Measurements from ENCODE around the gene RPS27L.

Gene RPS27L

GRCh38 chr15:63157891-63158431 is 684 bp upstream of the RPS27L start:
- Histone ChIP-seq H3K36me3 (replicated peaks) (peaks cover 17% of the 10 kb centered on the region), H3K27ac (peak overlapping the region; percentile 93), H3K4me3 (ENCODE audit: low read depth, low read length) (peak overlapping the region; percentile 90), H3K27me3 (replicated peaks) (no peaks in the 10 kb centered on the region)
- in situ Hi-C loops (cut with HindIII; ENCODE audit: low pct_ligation_motif_present, low sequenced_read_pairs) = no loop called here
- TF ChIP-seq, protein P1, sequence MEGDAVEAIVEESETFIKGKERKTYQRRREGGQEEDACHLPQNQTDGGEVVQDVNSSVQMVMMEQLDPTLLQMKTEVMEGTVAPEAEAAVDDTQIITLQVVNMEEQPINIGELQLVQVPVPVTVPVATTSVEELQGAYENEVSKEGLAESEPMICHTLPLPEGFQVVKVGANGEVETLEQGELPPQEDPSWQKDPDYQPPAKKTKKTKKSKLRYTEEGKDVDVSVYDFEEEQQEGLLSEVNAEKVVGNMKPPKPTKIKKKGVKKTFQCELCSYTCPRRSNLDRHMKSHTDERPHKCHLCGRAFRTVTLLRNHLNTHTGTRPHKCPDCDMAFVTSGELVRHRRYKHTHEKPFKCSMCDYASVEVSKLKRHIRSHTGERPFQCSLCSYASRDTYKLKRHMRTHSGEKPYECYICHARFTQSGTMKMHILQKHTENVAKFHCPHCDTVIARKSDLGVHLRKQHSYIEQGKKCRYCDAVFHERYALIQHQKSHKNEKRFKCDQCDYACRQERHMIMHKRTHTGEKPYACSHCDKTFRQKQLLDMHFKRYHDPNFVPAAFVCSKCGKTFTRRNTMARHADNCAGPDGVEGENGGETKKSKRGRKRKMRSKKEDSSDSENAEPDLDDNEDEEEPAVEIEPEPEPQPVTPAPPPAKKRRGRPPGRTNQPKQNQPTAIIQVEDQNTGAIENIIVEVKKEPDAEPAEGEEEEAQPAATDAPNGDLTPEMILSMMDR (IDR thresholded peaks at IDR 0.05; ENCODE audit: low read depth, low read length, missing control alignments) = peak; percentile 42
- DNase-seq = peak; percentile 82

DNA sequence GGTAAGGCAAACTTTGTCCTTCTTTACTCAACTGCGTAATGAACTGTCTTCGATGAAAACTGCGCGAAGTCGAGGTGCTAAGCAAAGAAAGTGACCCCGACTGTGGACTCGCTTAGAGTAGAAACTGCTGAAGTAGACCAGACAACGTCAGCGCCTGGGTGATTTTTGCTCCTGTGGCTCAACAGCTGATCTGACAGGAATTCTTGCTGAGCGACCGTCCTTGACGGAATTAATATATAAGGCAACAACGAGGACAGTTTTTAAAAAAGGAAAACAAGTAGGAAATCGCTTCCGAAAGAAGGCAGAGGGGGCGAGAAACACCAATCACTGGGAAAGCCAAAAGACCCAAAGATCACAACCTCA is 541 bp downstream of the RPS27L start:
- DNase-seq = peak; percentile 42
- Histone ChIP-seq H3K27ac (peak overlapping the region; percentile 93), H3K4me3 (ENCODE audit: low read depth, low read length) (peak overlapping the region; percentile 90), H3K36me3 (replicated peaks) (peaks cover 27% of the 10 kb centered on the region), H3K27me3 (replicated peaks) (no peaks in the 10 kb centered on the region)
- TF ChIP-seq, protein P1 (IDR thresholded peaks at IDR 0.05; ENCODE audit: low read depth, low read length, missing control alignments) = no peak
- in situ Hi-C loops (cut with HindIII; ENCODE audit: low pct_ligation_motif_present, low sequenced_read_pairs) = no loop called here

GRCh38 chr15:63156086-63156710 is 1.1 kb downstream of the RPS27L start:
- no peak for DNase-seq
- peak overlapping the region; percentile 90 for H3K4me3 ChIP-seq (ENCODE audit: low read depth, low read length)
- TF ChIP-seq, protein P1 (IDR thresholded peaks at IDR 0.05; ENCODE audit: low read depth, low read length, missing control alignments) = no peak
- H3K27me3 ChIP-seq (replicated peaks) = no peaks in the 10 kb centered on the region
- peak overlapping the region; percentile 93 for H3K27ac ChIP-seq
- peaks cover 32% of the 10 kb centered on the region for H3K36me3 ChIP-seq (replicated peaks)
- in situ Hi-C loops (cut with HindIII; ENCODE audit: low pct_ligation_motif_present, low sequenced_read_pairs) = no loop called here

GRCh38 chr15:63155486-63155885 is 1.8 kb downstream of the RPS27L start:
- in situ Hi-C loops (cut with HindIII; ENCODE audit: low pct_ligation_motif_present, low sequenced_read_pairs) = no loop called here
- H3K27ac ChIP-seq = peak overlapping the region; percentile 93
- peak overlapping the region; percentile 90 for H3K4me3 ChIP-seq (ENCODE audit: low read depth, low read length)

DNA sequence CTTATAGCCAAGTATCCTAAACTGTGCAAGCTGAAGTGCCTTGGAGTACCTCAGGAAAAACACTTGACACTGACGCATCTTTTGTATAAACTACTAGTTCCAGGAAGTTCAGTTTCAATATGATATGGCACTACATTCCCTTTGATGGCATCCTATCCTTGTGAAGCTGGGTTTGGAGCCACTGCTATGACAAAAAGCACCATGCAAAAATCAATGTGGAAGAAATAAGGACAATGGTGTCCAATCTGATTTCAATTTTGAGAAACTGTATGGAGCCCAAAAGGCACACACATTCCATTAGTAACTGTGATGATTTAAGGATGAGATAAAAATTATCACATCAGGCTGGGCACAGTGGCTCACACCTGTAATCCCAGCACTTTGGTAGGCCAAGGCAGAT is 5.6 kb downstream of the RPS27L start:
- H3K27ac ChIP-seq = no peak overlapping the region
- no peak overlapping the region for H3K4me3 ChIP-seq (ENCODE audit: low read depth, low read length)
- in situ Hi-C loops (cut with HindIII; ENCODE audit: low pct_ligation_motif_present, low sequenced_read_pairs) = no loop called here
- TF ChIP-seq, protein P1 (IDR thresholded peaks at IDR 0.05; ENCODE audit: low read depth, low read length, missing control alignments) = no peak
- no peak for DNase-seq
- H3K27me3 ChIP-seq (replicated peaks) = no peaks in the 10 kb centered on the region
- peaks cover 43% of the 10 kb centered on the region for H3K36me3 ChIP-seq (replicated peaks)

More at GRCh38 chr15:63155486-63155885, 1.8 kb downstream of the RPS27L start:
- TF ChIP-seq, protein P1 (IDR thresholded peaks at IDR 0.05; ENCODE audit: low read depth, low read length, missing control alignments) = no peak
- no peak for DNase-seq
- H3K27me3 ChIP-seq (replicated peaks) = no peaks in the 10 kb centered on the region
- peaks cover 35% of the 10 kb centered on the region for H3K36me3 ChIP-seq (replicated peaks)

DNA sequence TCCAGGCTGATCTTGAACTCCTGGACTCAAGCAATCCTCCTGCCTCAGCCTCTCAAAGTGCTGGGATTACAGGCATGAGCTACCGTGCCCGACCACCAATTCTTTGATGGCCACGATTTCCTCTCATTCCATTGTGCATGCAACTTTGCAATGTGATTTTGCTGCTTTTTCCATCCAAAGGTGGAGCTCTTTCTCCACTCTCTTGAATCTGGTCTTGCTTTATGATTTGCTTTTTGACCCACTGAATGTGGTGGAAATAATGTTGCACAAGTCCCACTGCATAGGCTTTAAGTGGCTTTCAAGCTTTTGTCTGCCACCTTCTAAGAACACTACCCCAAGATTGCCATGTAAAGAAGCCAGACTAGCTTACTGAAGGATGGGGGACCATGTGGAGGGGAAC is 10.6 kb downstream of the RPS27L start:
- in situ Hi-C loops (cut with HindIII; ENCODE audit: low pct_ligation_motif_present, low sequenced_read_pairs) = no loop called here
- peaks cover 16% of the 10 kb centered on the region for H3K36me3 ChIP-seq (replicated peaks)
- no peak overlapping the region for H3K4me3 ChIP-seq (ENCODE audit: low read depth, low read length)
- H3K27me3 ChIP-seq (replicated peaks) = no peaks in the 10 kb centered on the region
- TF ChIP-seq, protein P1 (IDR thresholded peaks at IDR 0.05; ENCODE audit: low read depth, low read length, missing control alignments) = peak; percentile 22
- no peak overlapping the region for H3K27ac ChIP-seq
- peak; percentile 23 for DNase-seq
